HPDE6-E6E7 (cell line): ENCODE data around the gene TH.

ENCODE experiments used
- DNase-seq: peaks from one replicate; pipeline ENCODE4 v3.0.0; 2011; ENCODE audit warnings: missing footprints; ENCODE audit errors: extremely low spot score

TH gene

GRCh38 chr11:2171591-2172003 is at the start of gene TH:
TSS of gene TH (minus strand) at chr11:2171815. CDS start at chr11:2171786, 29 bp downstream.
- no peak for DNase-seq

- no peak for DNase-seq
Observed at GRCh38 chr11:2221024-2221423, 49.4 kb upstream of the TH start.

GRCh38 chr11:2220173-2220771 is 48.7 kb upstream of the TH start:
- DNase-seq: no peak

- no peak for DNase-seq
Observed at GRCh38 chr11:2219318-2220017, 47.9 kb upstream of the TH start.

- no peak for DNase-seq
Observed at GRCh38 chr11:2218031-2218633, 46.5 kb upstream of the TH start.

GRCh38 chr11:2217211-2218030 is 45.8 kb upstream of the TH start:
- no peak for DNase-seq

GRCh38 chr11:2216400-2217064 is 44.9 kb upstream of the TH start:
- no peak for DNase-seq

GRCh38 chr11:2215561-2216399 is 44.2 kb upstream of the TH start:
- no peak for DNase-seq

- no peak for DNase-seq
Observed at GRCh38 chr11:2215230-2215560, 43.6 kb upstream of the TH start.

- DNase-seq: no peak
Observed at GRCh38 chr11:2214527-2215229, 43.1 kb upstream of the TH start.

- no peak for DNase-seq
Observed at GRCh38 chr11:2213890-2214526, 42.4 kb upstream of the TH start.

- DNase-seq: no peak
Observed at GRCh38 chr11:2213384-2213842, 41.8 kb upstream of the TH start.

GRCh38 chr11:2212411-2213251 is 41.0 kb upstream of the TH start:
- no peak for DNase-seq

GRCh38 chr11:2211113-2211971 is 39.7 kb upstream of the TH start:
- DNase-seq: no peak

GRCh38 chr11:2210366-2211112 is 38.9 kb upstream of the TH start:
- DNase-seq: no peak

- DNase-seq: no peak
Observed at GRCh38 chr11:2209900-2210321, 38.3 kb upstream of the TH start.

GRCh38 chr11:2209370-2209801 is 37.8 kb upstream of the TH start:
- no peak for DNase-seq
